B cell (primary cell): ENCODE results near the gene RORB. TPM values are rescaled to one million over a fixed set of nuclear protein-coding genes. Genes with fewer than 3 reads are reported as not detected.

Experiments used
- ATAC-seq: fragments of 200-7000 bp; cut with Tn5 transposase; one replicate; pipeline ENCODE4 v1.10.0; 2021; ENCODE audit warnings: low read depth, mild to moderate bottlenecking, moderate number of reproducible peaks, moderate library complexity
- CTCF ChIA-PET: fragments of 350-600 bp; sonication (Branson Sonifier 250); formaldehyde crosslinking; loops from one replicate; lab custom pipeline; 2021; ENCODE audit warnings: antibody characterized with exemption, inconsistent platforms; lab: Charles Lee
- POLR2A ChIA-PET: fragments of 350-600 bp; sonication (Branson Sonifier 250); formaldehyde crosslinking; loops from one replicate; lab custom pipeline; 2021; ENCODE audit warnings: antibody characterized with exemption; lab: Charles Lee
- DNase-seq: peaks from one replicate; pipeline ENCODE4 v3.0.0; 2013
- H2AFZ ChIP-seq: 2 replicates; pipeline ENCODE4 v1.6.1; 2012; ENCODE audit warnings: mild to moderate bottlenecking, low read depth, low read length; ENCODE audit not compliant: insufficient read depth, poor library complexity, severe bottlenecking
- H3K27ac ChIP-seq, 2 donors: 1 replicate in 1 of 2; 2 replicates in 1 of 2; pipeline ENCODE4 v1.5.1; 2012 to 2013; ENCODE audit warnings: low read length in 2 of 2, mild to moderate bottlenecking in 2 of 2, moderate library complexity in 1 of 2
- H3K27me3 ChIP-seq, 4 experiments: fragments of 200-600 bp in 1 of 4; sonication (generic) in 1 of 4; replicated peaks in 1 of 4; 1 replicate in 2 of 4; 2 replicates in 2 of 4; pipeline versions ENCODE4 v1.6.1 to v1.7.0; 2013 to 2016; ENCODE audit warnings: low read length in 3 of 4, mild to moderate bottlenecking in 2 of 4, mixed read lengths in 1 of 4, moderate library complexity in 1 of 4; ENCODE audit not compliant: insufficient read depth in 4 of 4, control insufficient read depth in 3 of 4; ENCODE audit errors: control extremely low read depth in 1 of 4
- H3K36me3 ChIP-seq, 2 experiments: replicated peaks in 1 of 2; 1 replicate in 1 of 2; 2 replicates in 1 of 2; pipeline versions ENCODE4 v1.6.1 to v1.7.1; 2013; ENCODE audit warnings: low read length in 1 of 2; ENCODE audit not compliant: insufficient read depth in 2 of 2, control insufficient read depth in 1 of 2; ENCODE audit errors: control extremely low read depth in 1 of 2, extremely low read depth in 1 of 2
- H3K4me1 ChIP-seq, 2 donors: fragments of 200-600 bp in 1 of 2; sonication (generic) in 1 of 2; 1 replicate in 1 of 2; 2 replicates in 1 of 2; pipeline versions ENCODE4 v1.5.1 to v1.6.1; 2013 to 2017; ENCODE audit warnings: low read length in 2 of 2; ENCODE audit not compliant: control insufficient read depth in 2 of 2, insufficient read depth in 2 of 2
- H3K4me2 ChIP-seq: replicated peaks from 2 replicates; pipeline ENCODE3; 2012; ENCODE audit warnings: mild to moderate bottlenecking, low read depth, low read length; ENCODE audit not compliant: poor library complexity, severe bottlenecking
- H3K4me3 ChIP-seq, 5 experiments: fragments of 200-600 bp in 1 of 5; sonication (generic) in 1 of 5; 1 replicate in 3 of 5; 2 replicates in 2 of 5; pipeline versions ENCODE4 v1.5.1 to v1.7.0; 2011 to 2016; ENCODE audit warnings: low read length in 4 of 5, mild to moderate bottlenecking in 4 of 5, low read depth in 2 of 5, control low read depth in 1 of 5, moderate library complexity in 1 of 5; ENCODE audit not compliant: insufficient read depth in 1 of 5; ENCODE audit errors: control extremely low read depth in 1 of 5, extremely low read depth in 1 of 5
- H3K79me2 ChIP-seq: fragments of 200-600 bp; sonication (generic); one replicate; pipeline ENCODE4 v1.6.0; 2016; ENCODE audit warnings: low read length; ENCODE audit not compliant: control insufficient read depth, insufficient read depth
- H3K9ac ChIP-seq: fragments of 200-600 bp; sonication (generic); 2 replicates; pipeline ENCODE4 v1.6.1; 2017; ENCODE audit warnings: mild to moderate bottlenecking, low read length, moderate library complexity
- H3K9me3 ChIP-seq, 3 donors: one replicate each; pipeline versions ENCODE4 v1.6.1 to v1.7.1; 2013; ENCODE audit warnings: low read length in 2 of 3; ENCODE audit not compliant: control insufficient read depth in 2 of 3, insufficient read depth in 1 of 3; ENCODE audit errors: control extremely low read depth in 1 of 3
- H4K20me1 ChIP-seq: 2 replicates; pipeline ENCODE4 v1.6.0; 2012; ENCODE audit warnings: mild to moderate bottlenecking, low read length; ENCODE audit not compliant: insufficient read depth, control insufficient read depth, poor library complexity, severe bottlenecking
- H3K27ac Mint-ChIP-seq: one replicate; pipeline ENCODE4 v1.8.0; 2021; ENCODE audit warnings: mixed read lengths
- H3K27me3 Mint-ChIP-seq: one replicate; pipeline ENCODE4 v1.8.0; 2021; ENCODE audit warnings: mixed read lengths
- H3K4me1 Mint-ChIP-seq: one replicate; pipeline ENCODE4 v1.8.0; 2021; ENCODE audit warnings: mixed read lengths
- H3K4me3 Mint-ChIP-seq: one replicate; pipeline ENCODE4 v1.8.0; 2021; ENCODE audit warnings: mixed read lengths
- H3K9me3 Mint-ChIP-seq: one replicate; pipeline ENCODE4 v1.8.0; 2022; ENCODE audit warnings: mixed read lengths; ENCODE audit not compliant: insufficient read depth
- EZH2 ChIP-seq: IDR thresholded peaks from 2 replicates; pipeline ENCODE4 v1.6.1; 2012; ENCODE audit warnings: borderline replicate concordance, low read depth, mild to moderate bottlenecking, moderate library complexity, low read length; ENCODE audit not compliant: insufficient read depth, poor library complexity, severe bottlenecking
- WGBS: methylation state at CpG from one replicate; pipeline ENCODE4 v1.1.5; 2013; ENCODE audit warnings: missing lambda C conversion rate; ENCODE audit not compliant: insufficient coverage; 5-methylcytosine and 5-hydroxymethylcytosine counted together
- intact Hi-C: fragments of 100-400 bp; cut with micrococcal nuclease; formaldehyde crosslinking; loops from one replicate; pipeline ENCODE4 v1.10.0; 2022
- polyA plus RNA-seq: library from polyadenylated mRNA; depleted of rRNA; stranded (reverse); fragments of >200 nt; gene quantifications from 2 replicates; pipeline ENCODE4 v1.2.3, GENCODE V29; 2012
- total RNA-seq, 2 donors: library from RNA; stranded (reverse); fragments of 120-200 nt in 1 of 2; gene quantifications; 1 replicate in 1 of 2; 2 replicates in 1 of 2; pipeline versions ENCODE4 v1.2.3 to v1.2.4, GENCODE V29; 2013 to 2022
- TF ChIP-seq, protein P1 (sequence below): fragments of 200-600 bp; IDR thresholded peaks from one replicate; pipeline ENCODE4 v1.8.0; 2022; ENCODE audit warnings: antibody characterized with exemption, mild to moderate bottlenecking

RORB gene
- total and polyA plus RNA-seq, 2 donors (not counting 1 experiment from before 2014, with no cell fraction given), result 0.01 TPM; not detected in 1

DNA sequence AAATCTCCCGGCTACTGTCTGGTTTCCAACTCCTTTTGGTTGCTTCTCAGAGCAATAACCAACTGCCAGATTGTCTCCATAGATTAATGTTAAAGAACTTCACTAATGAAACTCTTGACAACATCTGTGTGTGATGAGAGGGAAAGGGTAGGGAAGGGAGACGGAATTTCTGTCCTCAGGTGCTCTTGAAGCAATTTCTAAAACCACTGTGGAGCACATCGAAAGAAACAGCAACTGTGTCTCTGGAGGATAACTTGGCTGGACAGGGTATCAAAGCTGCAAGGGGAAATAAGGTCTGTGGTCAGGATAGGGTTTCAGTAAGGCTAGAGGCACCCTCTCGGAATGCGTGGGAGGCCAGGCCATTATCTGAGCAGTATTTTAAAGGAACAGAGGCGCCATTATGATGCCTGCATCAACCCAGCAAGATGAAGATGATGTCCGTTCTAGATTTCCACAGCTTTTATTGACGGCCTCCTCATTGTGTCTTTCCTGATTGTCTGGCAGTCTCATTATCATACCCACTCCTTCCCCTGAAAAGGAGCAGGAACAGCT, 76.6 kb downstream of the RORB start:
- Mint-ChIP-seq H3K27me3 (peaks cover 14% of the 10 kb centered on the region), H3K4me1 (peaks cover 2% of the 10 kb centered on the region), H3K4me3 (no peak overlapping the region), H3K27ac (no peak overlapping the region), H3K9me3 (no peaks in the 10 kb centered on the region)
- Histone ChIP-seq H3K36me3 (no peaks in the 10 kb centered on the region), H3K9ac (no peak overlapping the region), H3K4me3 (no peak overlapping the region), H3K4me2 (no peak overlapping the region), H4K20me1 (no peaks in the 10 kb centered on the region), H3K79me2 (no peaks in the 10 kb centered on the region), H3K4me1 (no peaks in the 10 kb centered on the region), H3K27me3 (no peaks in the 10 kb centered on the region), H3K9me3 (no peaks in the 10 kb centered on the region), H3K27ac (no peak overlapping the region), H2AFZ (no peak overlapping the region)
- no peak for TF ChIP-seq EZH2
- TF ChIP-seq, protein P1, sequence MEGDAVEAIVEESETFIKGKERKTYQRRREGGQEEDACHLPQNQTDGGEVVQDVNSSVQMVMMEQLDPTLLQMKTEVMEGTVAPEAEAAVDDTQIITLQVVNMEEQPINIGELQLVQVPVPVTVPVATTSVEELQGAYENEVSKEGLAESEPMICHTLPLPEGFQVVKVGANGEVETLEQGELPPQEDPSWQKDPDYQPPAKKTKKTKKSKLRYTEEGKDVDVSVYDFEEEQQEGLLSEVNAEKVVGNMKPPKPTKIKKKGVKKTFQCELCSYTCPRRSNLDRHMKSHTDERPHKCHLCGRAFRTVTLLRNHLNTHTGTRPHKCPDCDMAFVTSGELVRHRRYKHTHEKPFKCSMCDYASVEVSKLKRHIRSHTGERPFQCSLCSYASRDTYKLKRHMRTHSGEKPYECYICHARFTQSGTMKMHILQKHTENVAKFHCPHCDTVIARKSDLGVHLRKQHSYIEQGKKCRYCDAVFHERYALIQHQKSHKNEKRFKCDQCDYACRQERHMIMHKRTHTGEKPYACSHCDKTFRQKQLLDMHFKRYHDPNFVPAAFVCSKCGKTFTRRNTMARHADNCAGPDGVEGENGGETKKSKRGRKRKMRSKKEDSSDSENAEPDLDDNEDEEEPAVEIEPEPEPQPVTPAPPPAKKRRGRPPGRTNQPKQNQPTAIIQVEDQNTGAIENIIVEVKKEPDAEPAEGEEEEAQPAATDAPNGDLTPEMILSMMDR, result no peak
- 84% methylated on average over 8 of the region's 8 CpGs for WGBS
- intact Hi-C loops, result no loop called here
- CTCF ChIA-PET, result interaction anchor here (1.0 to 1.5 kb wide), 2 partner anchors 10 to 37 kb away, joined by 3 to 4 read pairs; no protein-coding TSS in a partner anchor
- no peak for DNase-seq
- ATAC-seq, result no peak
- POLR2A ChIA-PET, result no interaction called here

DNA sequence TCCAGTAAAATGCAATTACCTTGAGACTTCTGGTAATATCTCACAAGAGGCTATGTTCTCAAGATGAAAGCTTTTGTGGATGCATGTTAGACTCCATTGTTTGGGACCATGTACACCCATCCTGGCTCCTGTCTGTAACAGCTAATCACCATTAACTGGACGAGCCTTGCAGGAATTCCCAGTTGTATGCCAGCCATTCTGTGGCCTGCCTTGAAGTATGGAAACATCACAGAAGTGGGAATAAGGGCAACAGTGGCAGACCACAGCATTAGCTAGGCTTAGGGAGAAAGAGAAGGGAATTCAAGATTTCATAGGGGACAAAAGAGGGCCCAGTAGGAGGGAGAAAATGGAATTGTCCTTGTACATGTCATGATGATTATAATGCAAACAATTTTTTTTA, 79.0 kb downstream of the RORB start:
- Mint-ChIP-seq H3K27me3 (peaks cover 11% of the 10 kb centered on the region), H3K4me1 (peaks cover 2% of the 10 kb centered on the region), H3K9me3 (no peaks in the 10 kb centered on the region), H3K4me3 (no peak overlapping the region), H3K27ac (no peak overlapping the region)
- TF ChIP-seq EZH2, result no peak
- TF ChIP-seq, protein P1, result no peak
- H3K9me3 ChIP-seq, result no peaks in the 10 kb centered on the region
- ATAC-seq (no peak), DNase-seq (no peak)
- ChIA-PET CTCF (interaction anchor here (2.2 to 2.5 kb wide), 2 partner anchors 15 to 68 kb away, joined by 5 to 12 read pairs; no protein-coding TSS in a partner anchor), POLR2A (no interaction called here)
- no peaks in the 10 kb centered on the region for H3K4me1 ChIP-seq
- H3K9ac ChIP-seq, result no peak overlapping the region
- H3K79me2 ChIP-seq, result no peaks in the 10 kb centered on the region
- H3K27ac ChIP-seq, result no peak overlapping the region
- no peak overlapping the region for H3K4me3 ChIP-seq
- no peak overlapping the region for H3K4me2 ChIP-seq
- WGBS, result 80% methylated on average over 1 of the region's 1 CpG
- H2AFZ ChIP-seq, result no peak overlapping the region
- no peaks in the 10 kb centered on the region for H3K27me3 ChIP-seq
- no peaks in the 10 kb centered on the region for H3K36me3 ChIP-seq
- no peaks in the 10 kb centered on the region for H4K20me1 ChIP-seq
- intact Hi-C loops, result loop anchor here (5.0 kb wide), 2 partner anchors 36 to 166 kb away; no protein-coding TSS in a partner anchor
